Activated CD4-positive, alpha-beta T cell treated with anti-CD3 and anti-CD28 coated beads for 4 hours (primary cell): Measurements from ENCODE around the gene FBXO42.

Experiments
- DNase-seq, 2 donors: peaks; one replicate each; pipeline ENCODE4 v3.0.0-alpha.2; 2020

The FBXO42 gene

GRCh38 chr1:16351994-16352841 is at the start of gene FBXO42:
Gene FBXO42 (minus strand): TSS chr1:16352480. CDS start chr1:16315418, 37,062 bp downstream.
- DNase-seq = peak; percentile 88 to 89

GRCh38 chr1:16398371-16398953 is 46.2 kb upstream of the FBXO42 start:
- DNase-seq = no peak

DNA sequence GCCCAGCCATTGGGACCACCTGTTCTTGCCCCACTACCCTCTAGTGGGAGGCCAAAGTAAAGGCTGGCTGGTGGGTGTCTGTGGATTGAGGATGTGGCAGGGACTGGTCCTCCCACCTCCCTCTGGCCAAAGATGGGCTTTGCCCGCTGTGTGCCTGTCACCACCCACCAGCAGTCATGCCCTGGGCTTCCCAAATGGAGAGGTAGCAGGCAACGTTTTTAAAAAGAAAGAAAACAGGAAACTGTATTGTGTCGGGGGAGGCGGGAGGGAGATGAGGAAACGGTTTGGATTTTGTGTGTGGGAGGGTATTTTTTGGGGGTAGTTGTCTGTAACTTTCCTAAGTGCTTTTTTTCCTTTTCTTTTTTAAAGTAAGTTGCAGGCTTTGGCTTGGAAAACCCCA is 44.8 kb upstream of the FBXO42 start:
- DNase-seq = no peak

GRCh38 chr1:16396591-16396990 is 44.3 kb upstream of the FBXO42 start:
- no peak for DNase-seq

- no peak for DNase-seq
Measured at GRCh38 chr1:16394977-16395376, 42.7 kb upstream of the FBXO42 start.

DNA sequence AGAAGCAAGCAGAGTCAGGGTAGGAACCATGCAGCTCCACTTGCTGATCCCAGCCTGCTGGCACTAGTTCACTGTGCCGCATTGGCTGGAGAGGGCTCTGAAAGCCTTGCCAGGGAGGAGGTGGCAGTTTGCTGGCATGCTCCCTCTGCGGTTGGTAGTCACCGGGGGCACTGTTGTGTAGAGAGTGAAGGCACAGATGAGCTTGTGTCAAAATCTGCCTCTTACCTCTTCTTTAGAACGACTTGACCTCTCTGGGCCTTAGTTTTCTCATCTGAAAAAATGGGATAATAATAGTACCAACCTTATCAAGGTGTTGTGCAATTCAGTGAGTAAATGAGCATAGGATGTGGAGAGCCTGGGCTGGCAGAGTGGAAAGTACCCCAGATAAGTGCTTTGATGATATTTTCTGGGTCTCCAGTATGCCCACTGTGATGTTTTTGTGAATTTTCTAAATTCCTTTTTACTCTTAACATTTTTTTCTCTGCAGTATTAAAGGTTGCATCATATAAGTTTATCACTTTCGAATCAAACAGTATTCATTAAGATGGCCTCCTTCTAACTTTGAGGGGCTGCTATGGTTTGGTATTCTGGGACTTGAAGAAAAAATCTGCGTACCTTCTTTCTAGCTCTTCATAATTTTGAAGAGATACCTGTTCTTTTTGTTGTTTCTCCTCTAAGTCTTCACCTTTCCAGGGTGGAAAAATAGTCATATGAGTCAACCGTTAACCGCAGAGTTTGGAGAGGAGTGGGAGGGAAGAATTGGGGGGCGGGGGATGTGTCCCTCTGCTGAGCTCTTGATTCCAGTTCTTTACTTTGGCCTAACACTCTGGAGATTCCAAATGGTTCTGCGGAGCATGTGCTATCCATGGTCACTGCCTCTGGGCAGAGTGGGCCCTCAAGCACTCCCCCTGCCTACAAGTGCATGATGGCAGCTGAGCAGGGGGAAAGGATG is 41.6 kb upstream of the FBXO42 start:
- no peak for DNase-seq

- DNase-seq = no peak
Measured at GRCh38 chr1:16392740-16393569, 40.7 kb upstream of the FBXO42 start.

DNA sequence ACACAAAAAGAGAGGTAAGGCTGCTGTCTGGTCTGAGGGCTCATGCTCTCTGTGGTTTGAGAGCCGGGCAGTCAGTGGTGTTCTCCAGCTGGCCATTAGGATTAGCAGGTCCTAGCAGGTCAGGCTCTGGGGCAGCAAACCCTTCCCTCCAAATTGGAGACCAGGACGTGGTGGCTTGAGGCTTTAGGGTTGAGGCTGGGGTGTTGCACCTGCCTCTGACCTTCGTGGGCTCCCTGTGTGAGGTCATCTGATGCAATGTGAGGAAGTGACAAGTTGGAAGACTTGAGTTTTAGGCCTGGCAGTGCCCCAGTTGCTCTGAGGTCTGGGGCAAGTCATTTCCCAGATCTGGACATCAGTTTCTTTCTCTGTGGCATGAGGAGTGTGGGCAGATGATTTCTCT is 39.1 kb upstream of the FBXO42 start:
- no peak for DNase-seq

DNA sequence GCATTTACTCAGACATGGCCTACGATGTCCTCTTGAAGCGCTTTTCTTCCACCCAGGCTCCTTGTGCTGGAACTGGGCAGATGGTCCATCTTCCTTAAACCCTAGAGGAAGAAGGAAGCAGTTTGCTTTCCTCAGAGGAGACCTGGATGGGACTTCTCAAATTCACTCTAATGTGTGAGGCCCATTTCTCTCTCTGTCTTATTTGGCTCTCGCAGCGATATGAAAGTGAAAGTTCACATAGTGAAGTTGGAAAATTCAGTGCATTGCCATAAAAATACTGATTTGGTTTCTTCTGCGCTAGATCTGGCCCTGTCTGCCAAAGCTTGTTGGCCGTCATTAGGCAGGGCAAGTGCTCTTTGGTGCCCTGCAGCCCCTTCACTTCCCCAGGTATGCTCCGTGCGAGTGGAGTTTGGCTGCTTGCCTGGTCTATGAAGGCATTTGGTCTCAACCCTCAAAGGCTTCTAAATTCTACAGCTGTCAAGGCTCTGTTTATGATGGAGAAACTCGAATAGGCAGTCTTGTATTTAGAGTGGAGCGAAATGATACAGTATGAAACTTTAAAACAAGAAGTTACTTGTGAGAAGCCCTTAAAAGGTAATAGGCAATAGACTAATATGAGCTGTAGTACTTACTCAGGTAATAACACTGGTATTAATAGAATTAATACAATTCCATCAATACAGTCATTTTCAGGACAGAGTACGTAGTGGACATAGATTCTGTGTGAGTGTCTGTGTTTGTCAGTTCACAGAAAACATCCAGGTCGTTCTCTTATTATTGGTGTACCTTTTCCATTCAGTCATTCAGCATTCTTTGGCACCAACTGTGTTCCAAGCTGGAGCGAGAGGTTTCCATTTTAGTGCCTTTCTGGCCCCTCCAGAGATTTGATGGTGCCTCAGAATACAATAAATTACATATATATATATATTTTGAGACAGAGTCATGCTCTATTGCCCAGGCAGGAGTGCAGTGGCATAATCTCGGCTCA is 35.2 kb upstream of the FBXO42 start:
- peak in 1 of 2 donors; percentile 13 for DNase-seq

DNA sequence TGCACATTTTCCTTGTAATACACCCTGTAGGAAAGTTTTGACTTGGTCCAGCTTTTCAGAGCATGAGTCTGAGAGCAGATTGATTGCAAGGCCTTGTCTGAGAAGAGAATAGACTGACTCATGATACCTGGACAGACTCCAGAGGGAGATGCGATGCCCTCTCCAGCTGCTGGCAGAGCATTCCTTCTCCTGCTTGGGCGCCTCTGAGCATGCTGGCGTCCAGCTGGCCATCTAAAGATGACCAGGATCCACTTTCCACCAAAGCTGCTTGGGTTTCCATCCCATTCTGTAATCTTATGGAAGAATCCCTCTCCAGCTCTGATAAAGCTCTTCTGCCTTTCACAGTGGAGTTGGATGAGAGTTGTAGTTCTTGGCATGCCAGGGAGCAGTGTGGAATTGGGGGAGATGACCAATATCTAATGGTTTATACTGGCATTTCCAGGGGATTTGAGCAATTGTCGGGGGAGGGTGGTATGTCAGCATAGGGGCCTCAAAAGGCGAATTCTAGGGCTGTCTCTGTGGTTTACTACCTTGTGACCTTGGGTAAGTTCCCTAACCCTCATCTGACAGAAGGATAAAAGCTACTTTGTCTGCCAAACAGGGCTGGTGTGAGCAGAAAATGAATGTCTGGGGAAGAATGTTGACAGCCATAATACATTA is 34.3 kb upstream of the FBXO42 start:
- no peak for DNase-seq

DNA sequence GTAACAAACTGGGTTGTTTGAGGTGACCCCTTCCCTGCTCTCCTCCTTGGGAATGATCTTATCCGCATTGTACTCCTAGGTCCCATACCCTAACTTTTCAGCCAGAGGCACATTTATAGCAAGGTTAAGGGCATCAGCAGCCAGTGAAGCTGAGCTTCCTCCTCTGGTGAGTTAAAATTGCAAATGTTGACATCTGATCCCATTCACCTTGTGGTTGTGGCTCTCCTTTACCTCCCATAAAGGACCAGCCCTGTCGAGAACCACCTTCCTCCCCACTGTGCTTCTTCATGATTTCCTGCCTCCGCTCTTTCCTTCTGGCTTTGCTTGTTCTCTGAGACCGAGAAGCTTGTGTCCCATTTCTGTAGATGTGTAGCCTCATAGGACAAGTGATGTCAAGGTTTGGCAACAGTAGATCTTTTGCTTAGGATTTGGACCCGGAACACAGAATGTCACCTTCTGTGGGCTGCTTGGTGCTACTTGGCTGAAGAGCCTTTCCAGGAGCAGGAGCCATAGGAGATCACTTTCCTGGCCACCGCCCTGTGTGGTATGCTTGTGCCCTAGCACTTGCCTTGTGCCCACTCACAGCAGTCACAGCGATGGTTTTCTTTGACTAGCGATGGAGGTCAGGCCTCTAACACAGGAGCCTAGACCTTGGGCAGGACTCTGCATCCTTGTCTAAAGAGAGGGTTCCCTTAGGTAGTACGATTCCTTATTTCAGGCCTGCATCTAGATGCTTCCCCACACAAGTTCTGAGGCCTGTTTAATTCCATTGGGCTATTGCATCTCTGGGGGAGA is 33.6 kb upstream of the FBXO42 start:
- DNase-seq = no peak

DNA sequence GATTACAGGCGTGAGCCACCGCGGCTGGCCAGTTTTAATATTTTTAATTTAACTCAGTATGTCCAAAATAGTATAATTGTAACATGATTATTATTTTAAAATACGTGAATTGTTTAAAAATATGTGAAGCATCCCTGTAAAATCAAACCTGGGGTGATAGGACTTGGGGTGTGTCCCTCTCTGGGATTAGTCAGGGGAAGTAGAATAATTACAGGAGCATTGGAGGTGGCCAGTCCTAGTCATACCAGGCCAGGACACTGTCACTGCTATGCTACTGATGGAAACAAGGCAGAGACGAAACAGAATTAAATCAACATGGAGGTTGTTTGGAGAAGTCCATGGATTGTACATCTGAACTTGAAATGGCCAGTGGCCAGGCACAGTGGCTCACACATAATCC is 31.6 kb upstream of the FBXO42 start:
- DNase-seq = no peak

- no peak for DNase-seq
Measured at GRCh38 chr1:16380868-16381267, 28.6 kb upstream of the FBXO42 start.

- no peak for DNase-seq
Measured at GRCh38 chr1:16378443-16378842, 26.2 kb upstream of the FBXO42 start.

GRCh38 chr1:16376971-16377370 is 24.7 kb upstream of the FBXO42 start:
- no peak for DNase-seq

- no peak for DNase-seq
Measured at GRCh38 chr1:16375521-16376340, 23.5 kb upstream of the FBXO42 start.

GRCh38 chr1:16374266-16374665 is 22.0 kb upstream of the FBXO42 start:
- DNase-seq = no peak

DNA sequence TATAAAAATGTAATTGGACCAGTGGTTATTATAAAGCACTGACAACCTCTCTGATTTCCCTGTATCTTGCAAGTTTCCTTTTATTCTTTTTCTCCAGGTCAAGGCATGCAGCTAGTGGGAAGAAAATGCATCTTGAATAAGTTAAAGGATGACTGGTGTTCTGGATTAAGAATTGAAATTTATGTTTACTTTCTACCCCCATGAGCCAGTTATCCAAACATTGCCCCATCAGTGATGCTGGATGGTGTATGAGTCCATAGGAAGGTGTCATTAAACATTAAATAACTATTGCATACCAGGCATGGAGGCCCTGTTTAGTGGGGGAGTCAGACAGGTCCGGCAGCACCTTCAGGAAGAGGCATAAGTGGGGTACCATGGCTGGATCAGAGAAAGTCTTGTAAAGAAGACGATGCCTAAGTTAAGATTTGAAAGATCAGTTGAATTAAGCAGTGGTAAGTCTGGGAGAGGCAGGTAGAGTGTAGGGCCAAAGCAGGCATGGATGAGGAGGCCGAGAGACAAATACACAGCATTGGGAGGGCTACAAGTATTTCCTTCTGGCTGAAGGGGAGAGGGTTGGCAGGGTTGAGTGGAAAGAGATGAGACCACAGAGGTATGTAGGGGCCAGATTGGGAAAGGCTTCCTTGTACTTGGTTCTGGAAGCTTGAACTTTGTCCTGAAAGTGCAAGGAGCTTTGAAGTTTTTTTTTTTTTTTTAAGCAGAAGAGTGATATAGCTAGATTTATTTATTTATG is 20.4 kb upstream of the FBXO42 start:
- DNase-seq = no peak
